ENCODE measurements around the gene FCRL2. TPM values are rescaled to one million over a fixed set of nuclear protein-coding genes. Genes with fewer than 3 reads are reported as not detected.
"Not testable (repeated sequence)": the region's sequence is repeated elsewhere in the genome, so short reads cannot be mapped to it uniquely, and the experiment has no call there.

The FCRL2 gene
- total RNA-seq, 1 donor from 2014 or later: not detected

DNA sequence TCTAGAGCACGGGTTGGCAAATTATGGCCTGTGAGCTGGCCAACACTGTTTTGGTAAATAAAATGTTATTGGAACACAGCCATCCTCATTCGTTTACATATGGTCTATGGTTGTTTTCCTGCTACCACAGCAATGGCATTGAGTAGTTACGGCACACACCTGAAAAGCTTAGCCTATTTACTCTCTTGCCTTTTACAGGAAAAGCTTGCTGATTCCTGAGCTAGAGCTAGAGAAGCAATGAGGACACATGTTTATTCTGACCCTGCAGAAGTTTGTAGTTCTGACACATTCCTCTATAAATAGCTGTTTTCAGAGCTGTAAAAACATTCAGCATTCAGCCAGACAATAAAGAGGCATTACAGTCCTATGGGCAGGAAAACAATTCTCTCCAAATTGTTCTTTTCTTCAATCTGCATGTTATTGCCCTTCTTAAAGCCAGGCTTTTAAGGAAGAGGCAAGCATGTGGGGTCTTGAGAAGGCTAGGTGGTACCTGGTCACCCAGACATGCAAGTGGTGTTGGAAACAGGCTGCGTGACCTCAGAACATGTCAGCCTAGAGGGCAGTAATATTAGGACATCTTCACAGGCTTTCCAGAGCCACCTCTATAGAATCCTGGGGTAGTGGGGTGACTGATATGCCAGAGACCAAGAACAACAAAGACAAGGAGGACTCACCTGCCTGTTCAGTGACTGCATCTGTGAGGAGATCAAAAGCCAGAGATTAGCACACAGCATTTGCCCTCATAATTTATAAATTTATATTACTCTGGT, 1.6 kb downstream of the FCRL2 start:
- intact Hi-C loops (cut with micrococcal nuclease): no loop called here
- Mint-ChIP-seq H3K4me3 (no peak overlapping the region), H3K27me3 (ENCODE audit: insufficient read depth) (peaks cover 7% of the 10 kb centered on the region), H3K4me1 (ENCODE audit: low read depth) (no peaks in the 10 kb centered on the region), H3K36me3 (ENCODE audit: low read depth) (no peaks in the 10 kb centered on the region), H3K27ac (no peak overlapping the region), H3K9me3 (no peaks in the 10 kb centered on the region)
- DNase-seq (ENCODE audit: low spot score): no peak

DNA sequence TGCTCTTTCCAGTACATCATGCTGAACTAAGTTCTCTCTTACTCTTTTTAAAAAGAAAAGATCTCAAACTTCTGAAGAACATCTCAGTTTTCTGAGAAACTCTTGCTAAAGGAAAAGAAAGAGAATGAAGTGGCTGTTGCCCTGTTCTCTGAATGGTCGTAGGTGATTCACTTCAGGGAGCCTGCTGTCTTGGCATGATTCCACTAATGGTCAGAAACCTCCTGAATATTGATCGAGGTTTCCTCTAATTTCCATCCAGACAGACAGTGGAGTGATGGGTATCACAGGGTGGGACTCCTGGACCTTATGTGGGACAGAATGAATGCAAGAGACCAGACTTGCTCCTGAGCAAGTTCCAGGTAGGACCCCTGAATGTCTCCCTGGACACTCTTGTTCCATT, 2.5 kb downstream of the FCRL2 start:
- H3K4me1 Mint-ChIP-seq (ENCODE audit: low read depth): no peaks in the 10 kb centered on the region
- peaks cover 7% of the 10 kb centered on the region for H3K27me3 Mint-ChIP-seq (ENCODE audit: insufficient read depth)
- no peak overlapping the region for H3K4me3 Mint-ChIP-seq
- no peaks in the 10 kb centered on the region for H3K9me3 Mint-ChIP-seq
- H3K36me3 Mint-ChIP-seq (ENCODE audit: low read depth): no peaks in the 10 kb centered on the region
- intact Hi-C loops (cut with micrococcal nuclease): no loop called here
- H3K27ac Mint-ChIP-seq: no peak overlapping the region
- no peak for DNase-seq (ENCODE audit: low spot score)

DNA sequence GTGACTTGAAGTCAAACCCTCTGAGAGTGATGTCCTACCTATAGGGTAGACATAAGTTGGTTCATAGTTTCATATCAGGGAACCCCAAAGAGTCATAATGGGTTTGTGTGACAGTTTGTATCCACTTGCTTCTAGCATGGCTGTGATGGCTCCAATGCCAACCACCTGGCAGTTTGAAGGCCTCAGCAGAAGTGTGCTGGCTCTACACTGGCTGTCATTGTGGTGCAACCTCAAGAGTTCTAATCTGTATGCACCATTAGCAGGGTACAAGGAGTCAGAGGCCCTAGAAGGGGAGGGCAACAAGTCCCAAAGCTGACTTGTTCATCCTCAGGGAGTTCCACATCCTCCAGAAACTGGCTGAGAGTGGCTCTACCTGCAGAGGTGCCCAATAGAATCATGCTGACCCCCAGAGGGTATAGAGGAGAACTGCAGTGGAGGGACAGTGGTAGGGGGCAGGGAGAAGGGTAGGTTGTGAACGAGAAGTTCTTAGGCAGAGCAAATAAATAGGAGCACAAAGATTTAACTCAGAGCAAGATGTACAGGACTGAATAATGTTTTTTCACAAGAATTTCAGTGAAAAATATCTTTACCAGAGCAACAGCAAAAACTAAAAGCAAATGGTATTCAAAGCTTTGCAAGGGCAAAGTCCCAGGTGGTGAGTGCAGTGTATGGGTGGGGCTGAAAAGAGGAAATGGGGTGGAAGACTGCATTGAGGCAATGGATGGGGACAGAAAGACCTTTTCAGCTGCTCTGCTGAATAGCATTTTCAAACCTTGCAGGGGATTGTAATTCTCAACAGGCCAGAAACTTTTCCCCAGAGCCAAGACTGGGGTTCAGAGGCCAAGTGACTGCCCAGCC, 3.2 kb downstream of the FCRL2 start:
- intact Hi-C loops (cut with micrococcal nuclease): no loop called here
- H3K27ac Mint-ChIP-seq: no peak overlapping the region
- no peaks in the 10 kb centered on the region for H3K4me1 Mint-ChIP-seq (ENCODE audit: low read depth)
- H3K27me3 Mint-ChIP-seq (ENCODE audit: insufficient read depth): peaks cover 7% of the 10 kb centered on the region
- H3K9me3 Mint-ChIP-seq: no peaks in the 10 kb centered on the region
- H3K4me3 Mint-ChIP-seq: no peak overlapping the region
- no peaks in the 10 kb centered on the region for H3K36me3 Mint-ChIP-seq (ENCODE audit: low read depth)
- DNase-seq (ENCODE audit: low spot score): no peak

DNA sequence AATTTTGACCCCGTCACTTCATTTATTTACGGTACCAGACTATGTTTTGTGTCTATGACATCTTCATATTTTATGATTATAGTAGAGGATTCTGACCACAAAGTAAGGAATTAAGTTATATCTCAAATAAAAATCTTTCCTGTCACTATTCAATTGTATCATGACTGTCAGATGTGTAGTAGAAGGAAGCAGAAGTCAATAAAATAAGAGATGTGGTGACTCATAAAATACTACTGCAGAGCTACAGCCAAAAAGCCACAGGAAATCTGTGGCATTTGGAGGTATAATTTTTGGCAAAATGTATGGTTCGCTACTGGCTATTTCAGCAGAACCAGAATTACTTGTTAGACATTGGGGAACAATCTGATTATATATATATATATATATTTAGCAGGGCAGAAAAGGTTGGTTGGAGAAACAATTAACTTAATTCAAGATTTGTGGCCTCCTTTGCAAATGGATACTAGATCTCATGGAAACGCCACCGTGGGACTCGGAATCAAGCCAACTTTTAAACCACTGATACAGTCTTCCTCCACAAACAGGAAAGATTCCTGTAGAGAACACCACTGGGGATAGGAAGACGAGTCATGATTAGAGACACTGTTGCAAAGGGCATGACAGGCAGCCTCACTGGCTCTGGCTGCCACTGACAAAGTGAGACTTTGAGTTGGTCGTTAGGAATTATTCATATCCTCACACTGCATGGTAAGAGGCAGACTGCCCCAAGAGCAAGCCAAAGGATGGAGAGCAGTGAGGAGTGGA, 5.1 kb downstream of the FCRL2 start:
- Mint-ChIP-seq H3K9me3 (no peaks in the 10 kb centered on the region), H3K4me1 (ENCODE audit: low read depth) (no peaks in the 10 kb centered on the region), H3K27me3 (ENCODE audit: insufficient read depth) (peaks cover 7% of the 10 kb centered on the region), H3K27ac (no peak overlapping the region), H3K36me3 (ENCODE audit: low read depth) (no peaks in the 10 kb centered on the region), H3K4me3 (no peak overlapping the region)
- intact Hi-C loops (cut with micrococcal nuclease): no loop called here
- no peak for DNase-seq (ENCODE audit: low spot score)

DNA sequence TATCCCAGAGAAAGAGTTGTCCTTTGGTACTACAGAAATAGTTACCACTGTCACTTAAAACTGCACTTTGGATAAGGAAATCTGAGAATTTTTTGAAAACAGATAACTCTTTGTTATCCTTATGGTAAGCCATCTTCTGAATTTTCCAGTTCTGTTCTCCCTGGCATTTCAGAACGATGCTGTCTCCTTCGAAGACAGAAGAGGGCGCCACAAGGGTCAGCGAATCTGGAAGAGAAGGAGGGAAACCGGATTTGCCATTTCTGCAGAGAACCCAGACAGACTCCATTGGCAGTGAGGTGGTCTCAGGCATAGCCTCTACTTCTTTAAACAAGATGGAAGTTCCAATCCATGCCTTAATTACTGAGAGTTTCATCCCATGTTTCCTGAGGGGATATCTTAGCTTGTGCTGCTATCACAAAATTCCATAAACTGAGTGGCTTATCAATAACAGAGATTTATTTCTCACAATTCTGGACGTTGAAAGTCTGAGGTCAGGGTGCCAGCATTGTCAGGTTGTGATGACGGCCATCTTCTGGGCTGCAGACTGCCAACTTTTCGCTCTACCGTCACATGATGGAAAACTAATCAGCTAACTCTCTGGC, 6.4 kb downstream of the FCRL2 start:
- DNase-seq (ENCODE audit: low spot score): no peak
- Mint-ChIP-seq H3K27me3 (ENCODE audit: insufficient read depth) (peaks cover 6% of the 10 kb centered on the region), H3K4me1 (ENCODE audit: low read depth) (no peaks in the 10 kb centered on the region), H3K27ac (no peak overlapping the region), H3K4me3 (no peak overlapping the region), H3K36me3 (ENCODE audit: low read depth) (no peaks in the 10 kb centered on the region), H3K9me3 (no peaks in the 10 kb centered on the region)
- intact Hi-C loops (cut with micrococcal nuclease): no loop called here

DNA sequence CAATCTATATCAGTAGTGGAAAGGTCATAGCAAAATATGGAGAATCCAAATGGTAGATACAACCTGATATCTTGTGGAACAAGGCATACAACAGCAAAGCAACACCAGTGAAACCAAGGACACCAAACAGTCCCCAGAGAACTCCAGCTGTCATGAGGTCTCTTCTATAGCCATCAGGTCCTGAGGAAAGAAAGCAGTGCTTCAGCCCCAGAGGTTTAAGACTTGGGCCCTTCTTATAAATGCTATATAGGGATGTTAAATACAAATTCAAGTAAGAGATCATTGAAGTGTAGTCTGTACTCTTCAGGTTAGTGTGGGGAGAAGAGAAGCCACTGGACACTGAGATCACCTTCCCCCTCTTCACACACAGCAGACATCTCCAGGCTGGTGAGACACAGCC, 10.1 kb downstream of the FCRL2 start:
- Mint-ChIP-seq H3K4me1 (ENCODE audit: low read depth) (no peaks in the 10 kb centered on the region), H3K27ac (no peak overlapping the region), H3K4me3 (no peak overlapping the region), H3K9me3 (no peaks in the 10 kb centered on the region), H3K27me3 (ENCODE audit: insufficient read depth) (peaks cover 4% of the 10 kb centered on the region), H3K36me3 (ENCODE audit: low read depth) (no peaks in the 10 kb centered on the region)
- intact Hi-C loops (cut with micrococcal nuclease): no loop called here
- no peak for DNase-seq (ENCODE audit: low spot score)

DNA sequence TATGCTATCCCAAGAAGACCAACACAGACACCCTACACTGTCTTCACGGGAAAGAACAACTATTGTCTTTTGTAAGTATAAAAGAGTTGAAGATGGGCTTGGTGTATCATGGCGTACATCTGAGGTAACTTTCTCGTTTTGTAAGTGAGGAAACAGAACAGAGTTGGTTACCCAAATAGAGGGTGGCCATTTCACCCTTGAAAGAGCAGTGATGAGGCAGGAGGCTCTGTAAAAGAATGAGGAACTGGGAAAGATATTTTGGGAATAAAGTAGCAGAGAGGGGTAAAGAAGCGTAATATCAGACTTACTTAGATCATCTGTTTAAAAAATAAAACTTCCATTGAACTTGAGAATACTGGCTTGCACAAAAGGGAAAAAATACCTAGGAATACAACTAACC, 18.9 kb downstream of the FCRL2 start:
- no peaks in the 10 kb centered on the region for H3K27me3 Mint-ChIP-seq (ENCODE audit: insufficient read depth)
- H3K27ac Mint-ChIP-seq: no peak overlapping the region
- no peaks in the 10 kb centered on the region for H3K4me1 Mint-ChIP-seq (ENCODE audit: low read depth)
- intact Hi-C loops (cut with micrococcal nuclease): no loop called here
- H3K36me3 Mint-ChIP-seq (ENCODE audit: low read depth): no peaks in the 10 kb centered on the region
- H3K4me3 Mint-ChIP-seq: no peak overlapping the region
- no peaks in the 10 kb centered on the region for H3K9me3 Mint-ChIP-seq
- no peak for DNase-seq (ENCODE audit: low spot score)

DNA sequence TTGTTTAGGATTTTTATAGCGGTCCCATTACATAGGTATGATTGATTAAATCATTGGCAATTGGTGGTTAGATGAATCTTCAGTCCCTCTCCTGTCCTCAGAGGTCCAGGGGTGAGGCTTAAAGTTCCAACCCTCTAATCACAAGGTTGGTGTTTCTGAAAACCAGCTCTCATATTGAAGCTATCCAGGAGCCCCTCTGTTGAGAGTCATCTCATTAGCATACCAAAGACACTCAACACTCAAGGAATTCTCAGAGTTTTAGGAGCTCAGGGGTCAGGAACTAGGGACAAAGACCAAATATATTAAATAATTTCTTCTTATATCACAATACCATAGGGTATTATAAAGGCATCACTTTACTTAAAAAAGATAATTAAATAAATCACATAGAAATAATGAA, 23.3 kb downstream of the FCRL2 start:
- Mint-ChIP-seq H3K4me3 (no peak overlapping the region), H3K27ac (no peak overlapping the region), H3K9me3 (no peaks in the 10 kb centered on the region), H3K36me3 (ENCODE audit: low read depth) (no peaks in the 10 kb centered on the region), H3K27me3 (ENCODE audit: insufficient read depth) (no peaks in the 10 kb centered on the region), H3K4me1 (ENCODE audit: low read depth) (no peaks in the 10 kb centered on the region)
- intact Hi-C loops (cut with micrococcal nuclease): no loop called here
- no peak for DNase-seq (ENCODE audit: low spot score)

DNA sequence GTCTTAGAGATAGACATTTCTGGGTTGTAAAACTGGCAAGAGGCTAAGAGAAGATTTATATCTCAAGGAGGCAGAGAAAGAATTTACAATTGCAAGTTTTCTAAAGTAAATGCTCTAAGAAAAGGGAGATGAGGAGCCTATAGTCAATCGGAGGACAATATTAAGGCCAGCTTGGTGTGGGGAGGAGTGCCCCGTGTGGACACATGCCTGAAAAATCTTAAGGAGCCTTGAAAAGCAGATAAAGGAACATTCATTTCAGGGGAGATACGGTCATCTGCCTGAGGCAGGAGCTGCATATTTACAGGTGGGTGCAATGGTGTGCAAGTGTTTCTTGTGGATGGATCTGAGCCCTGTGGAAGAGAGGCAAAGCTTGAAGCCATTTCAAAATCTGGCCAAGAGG, 25.6 kb downstream of the FCRL2 start:
- DNase-seq (ENCODE audit: low spot score): no peak
- H3K27me3 Mint-ChIP-seq (ENCODE audit: insufficient read depth): no peaks in the 10 kb centered on the region
- no peaks in the 10 kb centered on the region for H3K9me3 Mint-ChIP-seq
- intact Hi-C loops (cut with micrococcal nuclease): no loop called here
- no peaks in the 10 kb centered on the region for H3K36me3 Mint-ChIP-seq (ENCODE audit: low read depth)
- no peak overlapping the region for H3K4me3 Mint-ChIP-seq
- H3K4me1 Mint-ChIP-seq (ENCODE audit: low read depth): no peaks in the 10 kb centered on the region
- no peak overlapping the region for H3K27ac Mint-ChIP-seq

DNA sequence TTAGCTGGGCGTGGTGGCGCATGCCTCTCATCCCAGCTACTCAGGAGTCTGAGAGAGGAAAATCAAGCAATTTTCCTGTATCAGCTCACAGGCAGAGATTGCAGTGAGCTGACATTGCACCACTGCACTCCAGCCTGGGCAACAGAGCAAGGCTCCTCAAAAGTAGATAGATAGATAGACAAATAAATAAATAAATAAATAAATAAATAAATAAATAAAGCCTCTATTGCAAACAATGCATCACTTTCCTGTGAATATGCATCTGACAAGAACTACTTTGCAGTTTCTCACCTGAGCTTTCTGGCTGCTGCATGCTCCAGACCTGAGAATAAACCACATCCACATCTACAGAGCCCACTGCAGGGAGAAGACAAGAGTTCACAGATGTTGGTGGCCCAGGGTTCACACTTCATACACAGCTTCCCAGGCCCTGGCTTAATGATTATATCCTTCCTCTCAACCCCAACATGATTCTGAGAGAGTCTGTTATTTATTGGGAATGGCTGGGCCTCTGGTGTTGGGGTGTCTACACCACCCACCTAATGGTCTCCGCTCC, 28.6 kb downstream of the FCRL2 start:
- H3K4me1 Mint-ChIP-seq (ENCODE audit: low read depth): no peaks in the 10 kb centered on the region
- intact Hi-C loops (cut with micrococcal nuclease): no loop called here
- H3K4me3 Mint-ChIP-seq: no peak overlapping the region
- DNase-seq (ENCODE audit: low spot score): no peak
- no peaks in the 10 kb centered on the region for H3K9me3 Mint-ChIP-seq
- H3K27ac Mint-ChIP-seq: no peak overlapping the region
- no peaks in the 10 kb centered on the region for H3K36me3 Mint-ChIP-seq (ENCODE audit: low read depth)
- H3K27me3 Mint-ChIP-seq (ENCODE audit: insufficient read depth): no peaks in the 10 kb centered on the region

DNA sequence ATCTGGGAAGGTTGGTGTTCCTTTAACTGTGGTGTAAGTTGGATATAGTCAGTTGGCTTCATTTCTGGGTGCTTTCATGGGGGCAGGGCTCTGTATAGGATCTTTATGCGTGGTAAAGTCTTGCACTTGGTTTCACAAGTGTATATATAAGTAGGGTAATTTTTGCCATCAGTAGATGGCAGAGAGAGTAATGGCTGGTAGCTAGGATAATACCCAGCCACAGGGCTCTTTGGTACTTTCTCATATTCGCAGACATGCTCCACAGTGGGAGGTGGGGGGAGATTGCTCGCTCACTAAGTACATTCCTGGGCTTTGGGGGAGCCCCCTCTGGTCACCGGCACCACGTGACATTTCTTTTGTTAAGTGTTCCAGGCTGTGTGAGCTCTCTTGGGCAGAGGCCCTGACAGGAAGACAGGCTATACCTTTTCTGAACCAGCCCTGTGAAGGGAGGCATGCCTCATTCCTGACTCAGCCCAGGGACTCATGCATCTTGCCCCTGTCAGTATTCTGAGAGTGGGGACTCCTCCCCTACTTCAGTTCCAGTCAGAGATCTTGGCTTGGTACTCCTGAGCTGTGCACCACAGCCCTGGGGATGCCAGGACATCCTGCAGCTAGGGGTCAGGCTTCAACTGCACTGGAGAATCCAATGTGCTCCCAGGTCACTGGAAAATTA, 37.6 kb downstream of the FCRL2 start:
- Mint-ChIP-seq H3K9me3 (no peaks in the 10 kb centered on the region), H3K27ac (no peak overlapping the region), H3K27me3 (ENCODE audit: insufficient read depth) (peaks cover 4% of the 10 kb centered on the region), H3K36me3 (ENCODE audit: low read depth) (no peaks in the 10 kb centered on the region), H3K4me1 (ENCODE audit: low read depth) (no peaks in the 10 kb centered on the region), H3K4me3 (no peak overlapping the region)
- DNase-seq (ENCODE audit: low spot score): no peak
- intact Hi-C loops (cut with micrococcal nuclease): no loop called here

DNA sequence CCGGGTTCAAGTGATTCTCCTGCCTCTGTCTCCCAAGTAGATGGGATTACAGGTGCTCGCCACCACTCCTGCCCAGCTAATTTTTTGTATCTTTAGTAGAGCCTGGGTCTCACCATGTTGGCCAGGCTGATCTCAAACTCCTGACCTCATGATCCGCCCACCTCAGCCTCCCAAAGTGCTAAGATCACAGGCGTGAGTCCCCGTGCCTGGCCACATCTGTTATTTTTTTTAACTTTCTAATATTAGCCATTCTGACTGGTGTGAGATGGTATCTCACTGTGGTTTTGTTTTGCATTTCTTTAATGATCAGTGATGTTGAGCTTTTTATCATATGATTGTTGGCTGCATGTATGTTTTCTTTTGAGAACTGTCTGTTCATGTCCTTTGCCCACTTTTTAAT, 40.9 kb downstream of the FCRL2 start:
- H3K4me1 Mint-ChIP-seq (ENCODE audit: low read depth); H3K9me3 Mint-ChIP-seq; DNase-seq (ENCODE audit: low spot score); H3K4me3 Mint-ChIP-seq; H3K36me3 Mint-ChIP-seq (ENCODE audit: low read depth); H3K27ac Mint-ChIP-seq; H3K27me3 Mint-ChIP-seq (ENCODE audit: insufficient read depth); intact Hi-C loops (cut with micrococcal nuclease): not testable (repeated sequence)
